Body of pancreas (tissue), 4 donors: Measurements from ENCODE around the gene INSL6.

ENCODE experiments used
- POLR2A ChIP-seq, 3 donors: fragments of 450-650 bp; IDR thresholded peaks; one replicate each; pipeline ENCODE4 v1.6.1; 2016; ENCODE audit warnings: antibody characterized with exemption in 3 of 3, mild to moderate bottlenecking in 2 of 3
- TF ChIP-seq, protein P1 (sequence below), 7 experiments: fragments of 450-650 bp in 4 of 7; fragments of 200-600 bp in 3 of 7; sonication (generic) in 3 of 7; IDR thresholded peaks; one replicate each; pipeline ENCODE4 v1.5.1; 2016 to 2019; ENCODE audit warnings: antibody characterized with exemption in 7 of 7

DNA sequence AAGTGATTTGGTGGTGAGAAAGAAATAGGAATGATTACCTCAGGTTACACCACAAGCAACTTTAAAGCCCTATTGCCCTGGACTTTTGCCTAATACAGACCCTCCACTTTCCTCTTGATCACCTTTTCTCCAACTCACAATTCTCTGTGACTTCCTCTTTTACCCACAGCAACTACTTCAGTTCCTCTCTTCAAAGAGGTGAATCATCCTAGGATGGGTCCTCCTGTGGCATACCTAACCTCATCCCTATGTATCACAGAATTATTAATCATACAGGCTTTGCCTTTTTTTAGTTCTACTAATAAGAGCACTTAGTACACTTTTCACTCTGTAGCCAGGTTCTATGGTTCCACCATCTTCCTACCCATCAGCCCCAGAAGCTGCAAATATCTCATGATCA lies 19.6 kb upstream of the INSL6 start:
- TF ChIP-seq, protein P1, sequence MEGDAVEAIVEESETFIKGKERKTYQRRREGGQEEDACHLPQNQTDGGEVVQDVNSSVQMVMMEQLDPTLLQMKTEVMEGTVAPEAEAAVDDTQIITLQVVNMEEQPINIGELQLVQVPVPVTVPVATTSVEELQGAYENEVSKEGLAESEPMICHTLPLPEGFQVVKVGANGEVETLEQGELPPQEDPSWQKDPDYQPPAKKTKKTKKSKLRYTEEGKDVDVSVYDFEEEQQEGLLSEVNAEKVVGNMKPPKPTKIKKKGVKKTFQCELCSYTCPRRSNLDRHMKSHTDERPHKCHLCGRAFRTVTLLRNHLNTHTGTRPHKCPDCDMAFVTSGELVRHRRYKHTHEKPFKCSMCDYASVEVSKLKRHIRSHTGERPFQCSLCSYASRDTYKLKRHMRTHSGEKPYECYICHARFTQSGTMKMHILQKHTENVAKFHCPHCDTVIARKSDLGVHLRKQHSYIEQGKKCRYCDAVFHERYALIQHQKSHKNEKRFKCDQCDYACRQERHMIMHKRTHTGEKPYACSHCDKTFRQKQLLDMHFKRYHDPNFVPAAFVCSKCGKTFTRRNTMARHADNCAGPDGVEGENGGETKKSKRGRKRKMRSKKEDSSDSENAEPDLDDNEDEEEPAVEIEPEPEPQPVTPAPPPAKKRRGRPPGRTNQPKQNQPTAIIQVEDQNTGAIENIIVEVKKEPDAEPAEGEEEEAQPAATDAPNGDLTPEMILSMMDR (IDR thresholded peaks at IDR 0.05): no peak
- TF ChIP-seq POLR2A (IDR thresholded peaks at IDR 0.05): no peak
